HG03175 (cell line): ENCODE data around the gene GNG4.
"Not testable (repeated sequence)": the region's sequence is repeated elsewhere in the genome, so short reads cannot be mapped to it uniquely, and the experiment has no call there.

ENCODE experiments used
- ATAC-seq: cut with Tn5 transposase; IDR thresholded peaks from one replicate; pipeline ENCODE4 v1.9.1; 2021; ENCODE audit warnings: mild to moderate bottlenecking, moderate library complexity; ENCODE audit not compliant: unreplicated experiment

Gene GNG4

GRCh38 chr1:235588156-235588555, 61.4 kb downstream of the GNG4 start:
- ATAC-seq, result no peak

GRCh38 chr1:235586992-235587391, 62.6 kb downstream of the GNG4 start:
- no peak for ATAC-seq

- ATAC-seq, result no peak
Measured at GRCh38 chr1:235586413-235586812, 63.2 kb downstream of the GNG4 start.

- ATAC-seq, result no peak
Measured at GRCh38 chr1:235584973-235585372, 64.6 kb downstream of the GNG4 start.

GRCh38 chr1:235583511-235584001, 66.0 kb downstream of the GNG4 start:
- ATAC-seq, result no peak

- no peak for ATAC-seq
Measured at GRCh38 chr1:235582130-235582529, 67.5 kb downstream of the GNG4 start.

- no peak for ATAC-seq
Measured at GRCh38 chr1:235579891-235580290, 69.7 kb downstream of the GNG4 start.

GRCh38 chr1:235575597-235575996, 74.0 kb downstream of the GNG4 start:
- no peak for ATAC-seq

- no peak for ATAC-seq
Measured at GRCh38 chr1:235573880-235574279, 75.7 kb downstream of the GNG4 start.

GRCh38 chr1:235572971-235573370, 76.6 kb downstream of the GNG4 start:
- ATAC-seq, result not testable (repeated sequence)

- no peak for ATAC-seq
Measured at GRCh38 chr1:235571482-235571881, 78.1 kb downstream of the GNG4 start.

- no peak for ATAC-seq
Measured at GRCh38 chr1:235567812-235568503, 81.6 kb downstream of the GNG4 start.

GRCh38 chr1:235566084-235566483, 83.5 kb downstream of the GNG4 start:
- no peak for ATAC-seq

GRCh38 chr1:235563513-235564061, 86.0 kb downstream of the GNG4 start:
- no peak for ATAC-seq

GRCh38 chr1:235562589-235562988, 87.0 kb downstream of the GNG4 start:
- no peak for ATAC-seq

- no peak for ATAC-seq
Measured at GRCh38 chr1:235558621-235559169, 90.9 kb downstream of the GNG4 start.

GRCh38 chr1:235557495-235557894, 92.1 kb downstream of the GNG4 start:
- no peak for ATAC-seq

- no peak for ATAC-seq
Measured at GRCh38 chr1:235556807-235557206, 92.8 kb downstream of the GNG4 start.

GRCh38 chr1:235553112-235553551, 96.5 kb downstream of the GNG4 start:
- no peak for ATAC-seq

- ATAC-seq, result no peak
Measured at GRCh38 chr1:235552146-235552716, 97.4 kb downstream of the GNG4 start.

GRCh38 chr1:235549351-235550139, 100.0 kb downstream of the GNG4 start:
- no peak for ATAC-seq
